Transverse colon (tissue), 4 donors: Measurements from ENCODE around the gene PIEZO1. TPM values are rescaled to one million over a fixed set of nuclear protein-coding genes. Genes with fewer than 3 reads are reported as not detected.

Source experiments
- DNase-seq: peaks from one replicate; pipeline ENCODE4 v3.0.0-alpha.2; 2019
- H3K27ac ChIP-seq, 4 donors: fragments of 200-600 bp; sonication (generic); 2 replicates each; pipeline ENCODE4 v1.5.1; 2016 to 2018; ENCODE audit warnings: inconsistent platforms in 4 of 4
- H3K27me3 ChIP-seq: fragments of 200-600 bp; sonication (generic); 2 replicates; pipeline ENCODE4 v1.5.1; 2017; ENCODE audit warnings: inconsistent platforms
- H3K36me3 ChIP-seq, 4 donors: fragments of 200-600 bp; sonication (generic); 2 replicates each; pipeline ENCODE4 v1.5.1; 2017 to 2019; ENCODE audit warnings: inconsistent platforms in 4 of 4
- H3K4me1 ChIP-seq, 4 donors: fragments of 200-600 bp; sonication (generic); 2 replicates each; pipeline ENCODE4 v1.5.1; 2017 to 2020; ENCODE audit warnings: inconsistent platforms in 4 of 4
- H3K4me3 ChIP-seq, 4 donors: fragments of 200-600 bp; sonication (generic); 1 replicate in 1 of 4; 2 replicates in 3 of 4; pipeline versions ENCODE4 v1.5.1 to v1.6.1; 2017 to 2019; ENCODE audit warnings: inconsistent platforms in 4 of 4
- H3K9me3 ChIP-seq, 2 donors: fragments of 200-600 bp; sonication (generic); 2 replicates each; pipeline ENCODE4 v1.5.1; 2017 to 2019; ENCODE audit warnings: inconsistent platforms in 2 of 2
- CTCF ChIP-seq, 5 experiments: fragments of 200-600 bp in 3 of 5; fragments of 450-650 bp in 2 of 5; sonication (generic) in 3 of 5; IDR thresholded peaks; 1 replicate in 2 of 5; 2 replicates in 3 of 5; pipeline ENCODE4 v1.5.1; 2016 to 2017; ENCODE audit warnings: antibody characterized with exemption in 5 of 5, inconsistent platforms in 3 of 5, mild to moderate bottlenecking in 2 of 5, moderate library complexity in 1 of 5
- EP300 ChIP-seq: sonication (generic); formaldehyde crosslinking; IDR thresholded peaks from one replicate; pipeline ENCODE4 v1.6.1; 2017; ENCODE audit warnings: antibody characterized with exemption, low read depth
- POLR2A ChIP-seq: fragments of 450-650 bp; IDR thresholded peaks from one replicate; pipeline ENCODE4 v1.6.1; 2016; ENCODE audit warnings: antibody characterized with exemption, mild to moderate bottlenecking, moderate library complexity
- POLR2AphosphoS5 ChIP-seq, 3 donors: sonication (generic); formaldehyde crosslinking; IDR thresholded peaks; one replicate each; pipeline ENCODE4 v1.6.1; 2016; ENCODE audit warnings: antibody characterized with exemption in 3 of 3
- WGBS, 2 donors: methylation state at CpG; one replicate each; pipeline ENCODE4 v1.1.5; 2018; ENCODE audit warnings: low coverage in 1 of 2; 5-methylcytosine and 5-hydroxymethylcytosine counted together
- in situ Hi-C, 4 donors: fragments of 200-750 bp; cut with MboI; loops; one replicate each; pipeline versions ENCODE4 v1.15.0 to v1.15.1; 2017; ENCODE audit warnings: low sequenced_read_pairs in 3 of 4, low pct_ligation_motif_present in 1 of 4, low pct_unique_long_range_greater_than_20kb in 1 of 4
- intact Hi-C: fragments of 100-400 bp; cut with DNase I; formaldehyde crosslinking; loops from one replicate; pipeline ENCODE4 v1.15.1; 2023; ENCODE audit warnings: low total_unique reads
- total RNA-seq, 4 donors: library from RNA; depleted of rRNA; stranded (reverse); fragments of >200 nt; gene quantifications; one replicate each; pipeline ENCODE4 v1.1.0, GENCODE V29; 2016

Gene PIEZO1
- total RNA-seq, 4 donors from 2014 or later: 133 to 546 (median 179) TPM

- 91% methylated on average over 16 of the region's 17 CpGs; no CpG with 5 or more reads in 1 of the 2 donors for WGBS, 2 donors
- in situ Hi-C loops (loop anchor here in 1 of 4 donors (25.0 kb wide), 1 partner anchor 486 kb away; the partner anchor contains the start of genes SLC22A31 and ZNF778), intact Hi-C loops (no loop called here)
- Histone ChIP-seq H3K36me3 (peaks cover 0 to 63% (median 13%) of the 10 kb centered on the region in 4 donors), H3K4me1 (no peaks in the 10 kb centered on the region), H3K9me3 (no peaks in the 10 kb centered on the region), H3K27ac (no peak overlapping the region), H3K4me3 (no peak overlapping the region), H3K27me3 (no peaks in the 10 kb centered on the region)
- DNase-seq: no peak
- TF ChIP-seq POLR2AphosphoS5 (IDR thresholded peaks at IDR 0.05) (no peak), CTCF (IDR thresholded peaks at IDR 0.05) (no peak), POLR2A (no peak), EP300 (no peak)
Measured at GRCh38 chr16:88726408-88726749, 58.6 kb downstream of the PIEZO1 start.

- 80 to 84% methylated on average over 1 to 32 of the region's 32 CpGs for WGBS, 2 donors
- in situ Hi-C loops (loop anchor here in 1 of 4 donors (25.0 kb wide), 1 partner anchor 486 kb away; the partner anchor contains the start of genes SLC22A31 and ZNF778), intact Hi-C loops (no loop called here)
- no peak for DNase-seq
- Histone ChIP-seq H3K9me3 (no peaks in the 10 kb centered on the region), H3K27ac (no peak overlapping the region), H3K4me1 (no peaks in the 10 kb centered on the region), H3K4me3 (no peak overlapping the region), H3K36me3 (peaks cover 0 to 62% (median 17%) of the 10 kb centered on the region in 4 donors), H3K27me3 (no peaks in the 10 kb centered on the region)
- TF ChIP-seq POLR2A: no peak
- no peak for TF ChIP-seq POLR2AphosphoS5 (IDR thresholded peaks at IDR 0.05)
- TF ChIP-seq EP300: no peak
- TF ChIP-seq CTCF (IDR thresholded peaks at IDR 0.05): no peak
Measured at GRCh38 chr16:88725609-88726407, 59.2 kb downstream of the PIEZO1 start.

- 89% methylated on average over 31 of the region's 31 CpGs; no CpG with 5 or more reads in 1 of the 2 donors for WGBS, 2 donors
- Histone ChIP-seq H3K9me3 (no peaks in the 10 kb centered on the region), H3K4me1 (no peaks in the 10 kb centered on the region), H3K36me3 (peaks cover 0 to 69% (median 18%) of the 10 kb centered on the region in 4 donors), H3K4me3 (no peak overlapping the region), H3K27me3 (no peaks in the 10 kb centered on the region), H3K27ac (no peak overlapping the region)
- DNase-seq: no peak
- TF ChIP-seq POLR2A (no peak), CTCF (IDR thresholded peaks at IDR 0.05) (no peak), EP300 (no peak), POLR2AphosphoS5 (IDR thresholded peaks at IDR 0.05) (no peak)
- in situ Hi-C loops: loop anchor here in 1 of 4 donors (25.0 kb wide), 1 partner anchor 487 kb away; the partner anchor contains the start of genes SLC22A31 and ZNF778
- intact Hi-C loops: no loop called here
Measured at GRCh38 chr16:88724855-88725555, 60.0 kb downstream of the PIEZO1 start.

GRCh38 chr16:88723911-88724310 is 61.1 kb downstream of the PIEZO1 start:
- no peak for DNase-seq
- H3K4me1 ChIP-seq: no peaks in the 10 kb centered on the region
- no peaks in the 10 kb centered on the region for H3K27me3 ChIP-seq
- in situ Hi-C loops: no loop called here
- H3K9me3 ChIP-seq: no peaks in the 10 kb centered on the region
- TF ChIP-seq CTCF (IDR thresholded peaks at IDR 0.05): no peak
- TF ChIP-seq POLR2A: no peak
- no peak for TF ChIP-seq POLR2AphosphoS5 (IDR thresholded peaks at IDR 0.05)
- TF ChIP-seq EP300: no peak
- intact Hi-C loops: no loop called here
- H3K4me3 ChIP-seq: no peak overlapping the region
- H3K36me3 ChIP-seq: peaks cover 0 to 72% (median 22%) of the 10 kb centered on the region in 4 donors
- WGBS, 2 donors: 93 to 100% methylated on average over 5 to 17 of the region's 17 CpGs
- no peak overlapping the region for H3K27ac ChIP-seq
